B cell (primary cell): ENCODE data around the gene ANKS1B. TPM values are rescaled to one million over a fixed set of nuclear protein-coding genes. Genes with fewer than 3 reads are reported as not detected.

Experiments
- ATAC-seq: fragments of 200-7000 bp; cut with Tn5 transposase; one replicate; pipeline ENCODE4 v1.10.0; 2021; ENCODE audit warnings: low read depth, mild to moderate bottlenecking, moderate number of reproducible peaks, moderate library complexity
- CTCF ChIA-PET: fragments of 350-600 bp; sonication (Branson Sonifier 250); formaldehyde crosslinking; loops from one replicate; lab custom pipeline; 2021; ENCODE audit warnings: antibody characterized with exemption, inconsistent platforms; lab: Charles Lee
- POLR2A ChIA-PET: fragments of 350-600 bp; sonication (Branson Sonifier 250); formaldehyde crosslinking; loops from one replicate; lab custom pipeline; 2021; ENCODE audit warnings: antibody characterized with exemption; lab: Charles Lee
- DNase-seq: peaks from one replicate; pipeline ENCODE4 v3.0.0; 2013
- H2AFZ ChIP-seq: 2 replicates; pipeline ENCODE4 v1.6.1; 2012; ENCODE audit warnings: mild to moderate bottlenecking, low read depth, low read length; ENCODE audit not compliant: insufficient read depth, poor library complexity, severe bottlenecking
- H3K27ac ChIP-seq, 2 donors: 1 replicate in 1 of 2; 2 replicates in 1 of 2; pipeline ENCODE4 v1.5.1; 2012 to 2013; ENCODE audit warnings: low read length in 2 of 2, mild to moderate bottlenecking in 2 of 2, moderate library complexity in 1 of 2
- H3K27me3 ChIP-seq, 4 experiments: fragments of 200-600 bp in 1 of 4; sonication (generic) in 1 of 4; replicated peaks in 1 of 4; 1 replicate in 2 of 4; 2 replicates in 2 of 4; pipeline versions ENCODE4 v1.6.1 to v1.7.0; 2013 to 2016; ENCODE audit warnings: low read length in 3 of 4, mild to moderate bottlenecking in 2 of 4, mixed read lengths in 1 of 4, moderate library complexity in 1 of 4; ENCODE audit not compliant: insufficient read depth in 4 of 4, control insufficient read depth in 3 of 4; ENCODE audit errors: control extremely low read depth in 1 of 4
- H3K36me3 ChIP-seq, 2 experiments: replicated peaks in 1 of 2; 1 replicate in 1 of 2; 2 replicates in 1 of 2; pipeline versions ENCODE4 v1.6.1 to v1.7.1; 2013; ENCODE audit warnings: low read length in 1 of 2; ENCODE audit not compliant: insufficient read depth in 2 of 2, control insufficient read depth in 1 of 2; ENCODE audit errors: control extremely low read depth in 1 of 2, extremely low read depth in 1 of 2
- H3K4me1 ChIP-seq, 2 donors: fragments of 200-600 bp in 1 of 2; sonication (generic) in 1 of 2; 1 replicate in 1 of 2; 2 replicates in 1 of 2; pipeline versions ENCODE4 v1.5.1 to v1.6.1; 2013 to 2017; ENCODE audit warnings: low read length in 2 of 2; ENCODE audit not compliant: control insufficient read depth in 2 of 2, insufficient read depth in 2 of 2
- H3K4me2 ChIP-seq: replicated peaks from 2 replicates; pipeline ENCODE3; 2012; ENCODE audit warnings: mild to moderate bottlenecking, low read depth, low read length; ENCODE audit not compliant: poor library complexity, severe bottlenecking
- H3K4me3 ChIP-seq, 5 experiments: fragments of 200-600 bp in 1 of 5; sonication (generic) in 1 of 5; 1 replicate in 3 of 5; 2 replicates in 2 of 5; pipeline versions ENCODE4 v1.5.1 to v1.7.0; 2011 to 2016; ENCODE audit warnings: low read length in 4 of 5, mild to moderate bottlenecking in 4 of 5, low read depth in 2 of 5, control low read depth in 1 of 5, moderate library complexity in 1 of 5; ENCODE audit not compliant: insufficient read depth in 1 of 5; ENCODE audit errors: control extremely low read depth in 1 of 5, extremely low read depth in 1 of 5
- H3K79me2 ChIP-seq: fragments of 200-600 bp; sonication (generic); one replicate; pipeline ENCODE4 v1.6.0; 2016; ENCODE audit warnings: low read length; ENCODE audit not compliant: control insufficient read depth, insufficient read depth
- H3K9ac ChIP-seq: fragments of 200-600 bp; sonication (generic); 2 replicates; pipeline ENCODE4 v1.6.1; 2017; ENCODE audit warnings: mild to moderate bottlenecking, low read length, moderate library complexity
- H3K9me3 ChIP-seq, 3 donors: one replicate each; pipeline versions ENCODE4 v1.6.1 to v1.7.1; 2013; ENCODE audit warnings: low read length in 2 of 3; ENCODE audit not compliant: control insufficient read depth in 2 of 3, insufficient read depth in 1 of 3; ENCODE audit errors: control extremely low read depth in 1 of 3
- H4K20me1 ChIP-seq: 2 replicates; pipeline ENCODE4 v1.6.0; 2012; ENCODE audit warnings: mild to moderate bottlenecking, low read length; ENCODE audit not compliant: insufficient read depth, control insufficient read depth, poor library complexity, severe bottlenecking
- H3K27ac Mint-ChIP-seq: one replicate; pipeline ENCODE4 v1.8.0; 2021; ENCODE audit warnings: mixed read lengths
- H3K27me3 Mint-ChIP-seq: one replicate; pipeline ENCODE4 v1.8.0; 2021; ENCODE audit warnings: mixed read lengths
- H3K4me1 Mint-ChIP-seq: one replicate; pipeline ENCODE4 v1.8.0; 2021; ENCODE audit warnings: mixed read lengths
- H3K4me3 Mint-ChIP-seq: one replicate; pipeline ENCODE4 v1.8.0; 2021; ENCODE audit warnings: mixed read lengths
- H3K9me3 Mint-ChIP-seq: one replicate; pipeline ENCODE4 v1.8.0; 2022; ENCODE audit warnings: mixed read lengths; ENCODE audit not compliant: insufficient read depth
- CTCF ChIP-seq: fragments of 200-600 bp; IDR thresholded peaks from one replicate; pipeline ENCODE4 v1.8.0; 2022; ENCODE audit warnings: antibody characterized with exemption, mild to moderate bottlenecking
- EZH2 ChIP-seq: IDR thresholded peaks from 2 replicates; pipeline ENCODE4 v1.6.1; 2012; ENCODE audit warnings: borderline replicate concordance, low read depth, mild to moderate bottlenecking, moderate library complexity, low read length; ENCODE audit not compliant: insufficient read depth, poor library complexity, severe bottlenecking
- WGBS: methylation state at CpG from one replicate; pipeline ENCODE4 v1.1.5; 2013; ENCODE audit warnings: missing lambda C conversion rate; ENCODE audit not compliant: insufficient coverage; 5-methylcytosine and 5-hydroxymethylcytosine counted together
- intact Hi-C: fragments of 100-400 bp; cut with micrococcal nuclease; formaldehyde crosslinking; loops from one replicate; pipeline ENCODE4 v1.10.0; 2022
- polyA plus RNA-seq: library from polyadenylated mRNA; depleted of rRNA; stranded (reverse); fragments of >200 nt; gene quantifications from 2 replicates; pipeline ENCODE4 v1.2.3, GENCODE V29; 2012
- total RNA-seq, 2 donors: library from RNA; stranded (reverse); fragments of 120-200 nt in 1 of 2; gene quantifications; 1 replicate in 1 of 2; 2 replicates in 1 of 2; pipeline versions ENCODE4 v1.2.3 to v1.2.4, GENCODE V29; 2013 to 2022

ANKS1B gene
- total and polyA plus RNA-seq, 2 donors (not counting 1 experiment from before 2014, with no cell fraction given): not detected

- CTCF ChIA-PET: no interaction called here
- Histone ChIP-seq H3K4me3 (no peak overlapping the region), H3K27me3 (no peaks in the 10 kb centered on the region), H3K27ac (no peak overlapping the region), H2AFZ (no peak overlapping the region), H3K9me3 (no peaks in the 10 kb centered on the region), H4K20me1 (no peaks in the 10 kb centered on the region), H3K79me2 (no peaks in the 10 kb centered on the region), H3K9ac (no peak overlapping the region), H3K4me2 (no peak overlapping the region), H3K36me3 (no peaks in the 10 kb centered on the region), H3K4me1 (no peaks in the 10 kb centered on the region)
- no peaks in the 10 kb centered on the region for H3K9me3 Mint-ChIP-seq
- POLR2A ChIA-PET: no interaction called here
- ATAC-seq: no peak
- H3K4me1 Mint-ChIP-seq: no peaks in the 10 kb centered on the region
- no peak overlapping the region for H3K4me3 Mint-ChIP-seq
- H3K27ac Mint-ChIP-seq: no peak overlapping the region
- WGBS: no CpG with 5 or more reads among the region's 2 CpGs
- DNase-seq: no peak
- intact Hi-C loops: no loop called here
- TF ChIP-seq EZH2: no peak
- peaks cover 3% of the 10 kb centered on the region for H3K27me3 Mint-ChIP-seq
Measured at GRCh38 chr12:99027055-99027393, 957.7 kb downstream of the ANKS1B start.

- DNase-seq (no peak), ATAC-seq (no peak)
- no peaks in the 10 kb centered on the region for H3K27me3 ChIP-seq
- no peaks in the 10 kb centered on the region for H4K20me1 ChIP-seq
- Mint-ChIP-seq H3K27me3 (peaks cover 3% of the 10 kb centered on the region), H3K4me1 (no peaks in the 10 kb centered on the region), H3K27ac (no peak overlapping the region), H3K4me3 (no peak overlapping the region), H3K9me3 (no peaks in the 10 kb centered on the region)
- ChIA-PET POLR2A (no interaction called here), CTCF (no interaction called here)
- WGBS: no CpG with 5 or more reads among the region's 4 CpGs
- H3K36me3 ChIP-seq: no peaks in the 10 kb centered on the region
- H3K9me3 ChIP-seq: no peaks in the 10 kb centered on the region
- intact Hi-C loops: no loop called here
- no peak overlapping the region for H3K27ac ChIP-seq
- no peak overlapping the region for H3K9ac ChIP-seq
- H3K4me3 ChIP-seq: no peak overlapping the region
- no peak overlapping the region for H3K4me2 ChIP-seq
- TF ChIP-seq CTCF: no peak
- no peak for TF ChIP-seq EZH2
- no peaks in the 10 kb centered on the region for H3K4me1 ChIP-seq
- no peak overlapping the region for H2AFZ ChIP-seq
- no peaks in the 10 kb centered on the region for H3K79me2 ChIP-seq
Measured at GRCh38 chr12:99026332-99027054, 958.2 kb downstream of the ANKS1B start.
